Adrenal gland (tissue), 5 donors: ENCODE measurements around the gene XIRP2.

Source experiments
- POLR2A ChIP-seq, 2 donors: fragments of 450-650 bp; IDR thresholded peaks; one replicate each; pipeline ENCODE4 v1.6.1; 2017; ENCODE audit warnings: antibody characterized with exemption in 2 of 2, mild to moderate bottlenecking in 2 of 2, moderate library complexity in 1 of 2
- TF ChIP-seq, protein P1 (sequence below), 6 experiments: fragments of 450-650 bp in 4 of 6; fragments of 200-600 bp in 2 of 6; sonication (generic) in 1 of 6; IDR thresholded peaks; 1 replicate in 5 of 6; 2 replicates in 1 of 6; pipeline versions ENCODE4 v1.5.1 to v1.8.0; 2016 to 2021; ENCODE audit warnings: antibody characterized with exemption in 6 of 6, mild to moderate bottlenecking in 2 of 6, moderate library complexity in 1 of 6
- donor health status: DM: no; HTN: no; CAD: no.

DNA sequence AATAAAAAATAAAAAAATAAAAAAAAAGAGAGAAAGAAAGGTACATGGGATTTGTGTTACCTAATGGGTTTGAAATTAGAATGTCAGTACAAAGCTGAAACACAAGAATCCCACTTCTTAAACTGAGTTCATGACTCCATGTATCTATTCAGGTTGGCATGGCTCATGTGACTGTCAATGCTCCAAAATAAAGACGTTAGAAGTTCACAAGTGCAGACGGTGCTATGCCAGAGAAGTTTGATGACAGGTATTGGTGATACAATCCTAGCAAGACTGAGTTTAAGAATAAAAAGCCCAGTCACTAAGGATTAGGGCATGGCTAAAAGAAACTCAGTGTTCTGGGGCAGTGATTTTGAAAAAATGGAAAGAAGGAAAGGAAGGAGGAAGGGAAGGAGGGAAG is 254.3 kb downstream of the XIRP2 start:
- no peak for TF ChIP-seq POLR2A (IDR thresholded peaks at IDR 0.05)
- TF ChIP-seq, protein P1, sequence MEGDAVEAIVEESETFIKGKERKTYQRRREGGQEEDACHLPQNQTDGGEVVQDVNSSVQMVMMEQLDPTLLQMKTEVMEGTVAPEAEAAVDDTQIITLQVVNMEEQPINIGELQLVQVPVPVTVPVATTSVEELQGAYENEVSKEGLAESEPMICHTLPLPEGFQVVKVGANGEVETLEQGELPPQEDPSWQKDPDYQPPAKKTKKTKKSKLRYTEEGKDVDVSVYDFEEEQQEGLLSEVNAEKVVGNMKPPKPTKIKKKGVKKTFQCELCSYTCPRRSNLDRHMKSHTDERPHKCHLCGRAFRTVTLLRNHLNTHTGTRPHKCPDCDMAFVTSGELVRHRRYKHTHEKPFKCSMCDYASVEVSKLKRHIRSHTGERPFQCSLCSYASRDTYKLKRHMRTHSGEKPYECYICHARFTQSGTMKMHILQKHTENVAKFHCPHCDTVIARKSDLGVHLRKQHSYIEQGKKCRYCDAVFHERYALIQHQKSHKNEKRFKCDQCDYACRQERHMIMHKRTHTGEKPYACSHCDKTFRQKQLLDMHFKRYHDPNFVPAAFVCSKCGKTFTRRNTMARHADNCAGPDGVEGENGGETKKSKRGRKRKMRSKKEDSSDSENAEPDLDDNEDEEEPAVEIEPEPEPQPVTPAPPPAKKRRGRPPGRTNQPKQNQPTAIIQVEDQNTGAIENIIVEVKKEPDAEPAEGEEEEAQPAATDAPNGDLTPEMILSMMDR (IDR thresholded peaks at IDR 0.05) = no peak
